Testis (tissue), 2 donors: ENCODE data around the gene COIL.

Experiments
- POLR2A ChIP-seq: fragments of 450-650 bp; IDR thresholded peaks from one replicate; pipeline ENCODE4 v1.6.1; 2017; ENCODE audit warnings: antibody characterized with exemption, mild to moderate bottlenecking, moderate library complexity
- TF ChIP-seq, protein P1 (sequence below), 3 experiments: fragments of 450-650 bp in 2 of 3; fragments of 200-600 bp in 1 of 3; sonication (generic) in 1 of 3; IDR thresholded peaks; one replicate each; pipeline ENCODE4 v1.5.1; 2016 to 2019; ENCODE audit warnings: antibody characterized with exemption in 3 of 3, mild to moderate bottlenecking in 2 of 3, moderate library complexity in 1 of 3

GRCh38 chr17:56903560-56903959 is 57.3 kb downstream of the COIL start:
- TF ChIP-seq, protein P1, sequence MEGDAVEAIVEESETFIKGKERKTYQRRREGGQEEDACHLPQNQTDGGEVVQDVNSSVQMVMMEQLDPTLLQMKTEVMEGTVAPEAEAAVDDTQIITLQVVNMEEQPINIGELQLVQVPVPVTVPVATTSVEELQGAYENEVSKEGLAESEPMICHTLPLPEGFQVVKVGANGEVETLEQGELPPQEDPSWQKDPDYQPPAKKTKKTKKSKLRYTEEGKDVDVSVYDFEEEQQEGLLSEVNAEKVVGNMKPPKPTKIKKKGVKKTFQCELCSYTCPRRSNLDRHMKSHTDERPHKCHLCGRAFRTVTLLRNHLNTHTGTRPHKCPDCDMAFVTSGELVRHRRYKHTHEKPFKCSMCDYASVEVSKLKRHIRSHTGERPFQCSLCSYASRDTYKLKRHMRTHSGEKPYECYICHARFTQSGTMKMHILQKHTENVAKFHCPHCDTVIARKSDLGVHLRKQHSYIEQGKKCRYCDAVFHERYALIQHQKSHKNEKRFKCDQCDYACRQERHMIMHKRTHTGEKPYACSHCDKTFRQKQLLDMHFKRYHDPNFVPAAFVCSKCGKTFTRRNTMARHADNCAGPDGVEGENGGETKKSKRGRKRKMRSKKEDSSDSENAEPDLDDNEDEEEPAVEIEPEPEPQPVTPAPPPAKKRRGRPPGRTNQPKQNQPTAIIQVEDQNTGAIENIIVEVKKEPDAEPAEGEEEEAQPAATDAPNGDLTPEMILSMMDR (IDR thresholded peaks at IDR 0.05) = no peak
- no peak for TF ChIP-seq POLR2A
